HepG2 (cell line): ENCODE data around the gene NUDT8. TPM values are rescaled to one million over a fixed set of nuclear protein-coding genes. Genes with fewer than 3 reads are reported as not detected.

Experiments used
- ATAC-seq: fragments of 200-7000 bp; cut with Tn5 transposase; 3 replicates; pipeline ENCODE4 v1.9.1; 2020; ENCODE audit warnings: mild to moderate bottlenecking, moderate library complexity
- BruUV-seq: library from RNA; stranded (reverse); fragments of 400-500 nt; replicated peaks from 2 replicates; lab custom pipeline; 2021; lab: Mats Ljungman, UMichigan
- CTCF ChIA-PET: fragments of 300-600 bp; formaldehyde crosslinking; extraction: SDS; loops from one replicate; lab custom pipeline; 2021; ENCODE audit warnings: low total read pairs, inconsistent platforms, low intra/inter-chr PET ratio; lab: Yijun Ruan, JAX
- POLR2A ChIA-PET: fragments of 350-600 bp; sonication (Branson Sonifier 250); formaldehyde crosslinking; loops from one replicate; lab custom pipeline; 2020; ENCODE audit warnings: antibody characterized with exemption, inconsistent platforms; lab: Yijun Ruan, JAX
- DNase-seq: peaks from one replicate; pipeline ENCODE4 v3.0.0-alpha.2; 2015; ENCODE audit warnings: low spot score
- FAIRE-seq: peaks from 3 replicates; lab custom pipeline; 2011; peaks lifted over from hg19 to GRCh38; lab: Jason Lieb, UNC
- H2AFZ ChIP-seq: one replicate; pipeline ENCODE4 v1.6.1; 2011; ENCODE audit warnings: low read length, inconsistent platforms
- H3K27ac ChIP-seq: fragments of 300-600 bp; 3 replicates; pipeline ENCODE4 v1.8.0; 2011; ENCODE audit warnings: mixed run types, mild to moderate bottlenecking, mixed read lengths, low read length, inconsistent platforms; ENCODE audit not compliant: insufficient read depth; ENCODE audit errors: extremely low read length
- H3K27me3 ChIP-seq, 2 experiments: fragments of 200-600 bp in 1 of 2; 2 replicates in 1 of 2; 3 replicates in 1 of 2; pipeline versions ENCODE4 v1.6.0 to v1.8.0; 2011; ENCODE audit warnings: low read length in 2 of 2, mild to moderate bottlenecking in 2 of 2, moderate library complexity in 2 of 2, inconsistent platforms in 1 of 2; ENCODE audit not compliant: insufficient read depth in 2 of 2, control insufficient read depth in 1 of 2
- H3K36me3 ChIP-seq, 2 experiments: fragments of 200-600 bp in 1 of 2; replicated peaks in 1 of 2; 2 replicates in 1 of 2; 3 replicates in 1 of 2; pipeline versions ENCODE4 v1.5.1 to v1.8.0; 2011; ENCODE audit warnings: low read length in 2 of 2, inconsistent platforms in 1 of 2; ENCODE audit not compliant: insufficient read depth in 2 of 2, control insufficient read depth in 1 of 2
- H3K4me1 ChIP-seq: 2 replicates; pipeline ENCODE4 v1.5.1; 2012; ENCODE audit warnings: low read length, inconsistent platforms; ENCODE audit not compliant: insufficient read depth
- H3K4me2 ChIP-seq: 2 replicates; pipeline ENCODE4 v1.6.0; 2011; ENCODE audit warnings: low read depth, low read length, inconsistent platforms
- H3K4me3 ChIP-seq, 3 experiments: fragments of 200-600 bp in 1 of 3; sonication (generic), shearing (Covaris generic) in 1 of 3; replicated peaks in 1 of 3; 2 replicates each; pipeline ENCODE4 v1.5.1; 2011 to 2016; ENCODE audit warnings: low read length in 3 of 3, inconsistent platforms in 2 of 3, low read depth in 2 of 3, mild to moderate bottlenecking in 2 of 3, control low read depth in 1 of 3, mixed read lengths in 1 of 3; ENCODE audit not compliant: insufficient read depth in 1 of 3
- H3K79me2 ChIP-seq: one replicate; pipeline ENCODE4 v1.6.1; 2011; ENCODE audit warnings: low read length, inconsistent platforms; ENCODE audit not compliant: insufficient read depth
- H3K9ac ChIP-seq: 2 replicates; pipeline ENCODE4 v1.6.0; 2011; ENCODE audit warnings: mild to moderate bottlenecking, low read depth, low read length, inconsistent platforms; ENCODE audit not compliant: insufficient read depth
- H3K9me3 ChIP-seq: 2 replicates; pipeline ENCODE4 v1.5.1; 2012; ENCODE audit warnings: mild to moderate bottlenecking, low read length
- H4K20me1 ChIP-seq: 2 replicates; pipeline ENCODE4 v1.6.0; 2011; ENCODE audit warnings: inconsistent platforms, mild to moderate bottlenecking, low read length, moderate library complexity; ENCODE audit not compliant: insufficient read depth
- FUBP1 ChIP-seq: sonication (generic); formaldehyde crosslinking; IDR thresholded peaks from 2 replicates; pipeline ENCODE4 v1.5.1; 2020; ENCODE audit warnings: missing genetic modification reagents, mild to moderate bottlenecking, borderline replicate concordance
- HDAC1 ChIP-seq: sonication (generic); formaldehyde crosslinking; IDR thresholded peaks from 2 replicates; pipeline ENCODE4 v1.5.1; 2020; ENCODE audit warnings: mild to moderate bottlenecking, missing genetic modification reagents
- MYC ChIP-seq: sonication (generic); formaldehyde crosslinking; IDR thresholded peaks from 2 replicates; pipeline ENCODE4 v1.9.0; 2021; ENCODE audit warnings: missing genetic modification reagents, borderline replicate concordance
- NR2C2 ChIP-seq: sonication (generic); formaldehyde crosslinking; IDR thresholded peaks from 2 replicates; pipeline ENCODE4 v1.4.0; 2020; ENCODE audit warnings: missing genetic modification reagents, mild to moderate bottlenecking, moderate library complexity, borderline replicate concordance
- PATZ1 ChIP-seq: sonication (generic); formaldehyde crosslinking; IDR thresholded peaks from 2 replicates; pipeline ENCODE4 v1.4.0; 2020; ENCODE audit warnings: missing genetic modification reagents
- SKIL ChIP-seq: sonication (generic); formaldehyde crosslinking; IDR thresholded peaks from 2 replicates; pipeline ENCODE4 v1.8.0; 2022; ENCODE audit warnings: missing genetic modification reagents, mild to moderate bottlenecking, moderate library complexity, borderline replicate concordance
- ZBTB10 ChIP-seq: sonication (generic); formaldehyde crosslinking; IDR thresholded peaks from 2 replicates; pipeline ENCODE4 v1.4.0; 2020; ENCODE audit warnings: missing genetic modification reagents, borderline replicate concordance
- ZNF362 ChIP-seq: sonication (generic); formaldehyde crosslinking; IDR thresholded peaks from 2 replicates; pipeline ENCODE4 v1.4.0; 2020; ENCODE audit warnings: missing genetic modification reagents, mild to moderate bottlenecking, borderline replicate concordance
- ZNF557 ChIP-seq: sonication (generic); formaldehyde crosslinking; IDR thresholded peaks from 2 replicates; pipeline ENCODE4 v1.4.0; 2020; ENCODE audit warnings: missing genetic modification reagents
- ZNF563 ChIP-seq: sonication (generic); formaldehyde crosslinking; IDR thresholded peaks from 2 replicates; pipeline ENCODE4 v1.8.0; 2022; ENCODE audit warnings: mild to moderate bottlenecking, moderate library complexity, missing genetic modification reagents
- ZSCAN29 ChIP-seq: sonication (generic); formaldehyde crosslinking; conservative IDR thresholded peaks from 2 replicates; pipeline ENCODE4 v1.4.0; 2020; ENCODE audit warnings: mild to moderate bottlenecking, missing genetic modification reagents
- ZSCAN5A ChIP-seq: sonication (generic); formaldehyde crosslinking; IDR thresholded peaks from 2 replicates; pipeline ENCODE4 v1.8.0; 2022; ENCODE audit warnings: mild to moderate bottlenecking, missing genetic modification reagents, borderline replicate concordance
- WGBS: methylation state at CpG from one replicate; pipeline ENCODE4 v1.1.6; 2017; ENCODE audit warnings: low lambda C conversion rate; 5-methylcytosine and 5-hydroxymethylcytosine counted together
- in situ Hi-C: cut with HindIII; loops from 2 replicates; pipeline ENCODE4 v1.10.0; 2017; ENCODE audit warnings: low pct_unique_long_range_greater_than_20kb; ENCODE audit not compliant: extremely low pct_ligation_motif_present
- intact Hi-C: fragments of 100-400 bp; cut with micrococcal nuclease; formaldehyde crosslinking; loops from one replicate; pipeline ENCODE4 v1.10.0; 2022; ENCODE audit not compliant: unreplicated experiment
- polyA plus RNA-seq, 8 experiments: library from polyadenylated mRNA; depleted of rRNA in 3 of 8; stranded (reverse) in 7 of 8; unstranded in 1 of 8; fragments of >200 nt; fragmentation: Illumina TruSeq in 4 of 8; extraction: Trizol in 4 of 8; gene quantifications; 2 replicates each; pipeline versions ENCODE4 v1.2.1 to v1.2.3, GENCODE V29; 2011 to 2016; ENCODE audit warnings: low read depth in 4 of 8, missing spikeins in 1 of 8, mixed read lengths in 1 of 8; ENCODE audit not compliant: insufficient read depth in 1 of 8
- total RNA-seq, 5 experiments: library from RNA; depleted of rRNA; stranded (reverse); fragments of >200 nt; fragmentation: Illumina TruSeq; extraction: Trizol; gene quantifications; 2 replicates each; pipeline ENCODE4 v1.2.3, GENCODE V29; 2016; ENCODE audit warnings: low read depth in 1 of 5

NUDT8 gene
- total and polyA plus RNA-seq, 2 of the 13 experiments (the other 11 are each of a cell fraction or from before 2014, with no cell fraction given), result 6.7 to 25.8 TPM

- Histone ChIP-seq H2AFZ (no peak overlapping the region), H3K9ac (no peak overlapping the region), H3K4me2 (no peak overlapping the region), H3K36me3 (no peaks in the 10 kb centered on the region), H3K79me2 (no peaks in the 10 kb centered on the region), H3K4me3 (no peak overlapping the region), H3K4me1 (peaks cover 15% of the 10 kb centered on the region), H4K20me1 (no peaks in the 10 kb centered on the region), H3K27ac (no peak overlapping the region), H3K9me3 (no peaks in the 10 kb centered on the region), H3K27me3 (no peaks in the 10 kb centered on the region; a peak in 1 of 5 replicates)
- ChIA-PET POLR2A (interaction anchor here (1.1 kb wide), 1 partner anchor 14 kb away, joined by 4 read pairs; no protein-coding TSS in a partner anchor), CTCF (no interaction called here)
- FAIRE-seq (no peak), ATAC-seq (no peak), DNase-seq (no peak)
- BruUV-seq, result no TSS peak
- 21% methylated on average over 3 of the region's 3 CpGs for WGBS
- in situ Hi-C loops, result no loop called here
- intact Hi-C loops, result no loop called here
- TF ChIP-seq ZBTB10, result no peak
- no peak for TF ChIP-seq ZNF362 (CRISPR knock-in tag)
- no peak for TF ChIP-seq ZSCAN5A (CRISPR knock-in tag)
- no peak for TF ChIP-seq SKIL
- TF ChIP-seq ZSCAN29 (CRISPR knock-in tag), result no peak
- no peak for TF ChIP-seq ZNF563 (CRISPR knock-in tag)
- TF ChIP-seq HDAC1, result no peak
- no peak for TF ChIP-seq FUBP1 (CRISPR knock-in tag)
- no peak for TF ChIP-seq PATZ1 (CRISPR knock-in tag)
- no peak for TF ChIP-seq NR2C2 (CRISPR knock-in tag)
- no peak for TF ChIP-seq ZNF557
- no peak for TF ChIP-seq MYC (CRISPR knock-in tag)
Measured at GRCh38 chr11:67594480-67594879, 35.3 kb downstream of the NUDT8 start.
